Natural killer cell treated with Interleukin-12 subunit alpha and Interleukin-12 subunit beta and Interleukin-15 and Interleukin-18, amount 100 ng/mL, for 72 hours (primary cell): ENCODE measurements around the gene MAN2A1. TPM values are rescaled to one million over a fixed set of nuclear protein-coding genes. Genes with fewer than 3 reads are reported as not detected.

Source experiments
- ATAC-seq, 2 donors: fragments of 150-1000 bp; cut with Tn5 transposase in 1 of 2; sonication (Bioruptor Pico), chemical (Tn5 transposase) in 1 of 2; 2 replicates each; pipeline ENCODE4 v1.10.0; 2021
- DNase-seq: peaks from one replicate; pipeline ENCODE4 v3.0.0; 2022; ENCODE audit warnings: low spot score
- H3K27ac Mint-ChIP-seq, 2 donors: 1 replicate in 1 of 2; 2 replicates in 1 of 2; pipeline ENCODE4 v1.8.0; 2022; ENCODE audit warnings: mixed read lengths in 2 of 2, mild to moderate bottlenecking in 1 of 2, moderate library complexity in 1 of 2
- H3K27me3 Mint-ChIP-seq, 2 donors: 1 replicate in 1 of 2; 2 replicates in 1 of 2; pipeline ENCODE4 v1.8.0; 2022; ENCODE audit warnings: mixed read lengths in 2 of 2
- H3K36me3 Mint-ChIP-seq: one replicate; pipeline ENCODE4 v1.8.0; 2022; ENCODE audit warnings: mixed read lengths
- H3K4me1 Mint-ChIP-seq, 2 donors: 1 replicate in 1 of 2; 2 replicates in 1 of 2; pipeline ENCODE4 v1.8.0; 2022; ENCODE audit warnings: low read depth in 2 of 2, mixed read lengths in 2 of 2, mild to moderate bottlenecking in 1 of 2
- H3K4me3 Mint-ChIP-seq: one replicate; pipeline ENCODE4 v1.8.0; 2022; ENCODE audit warnings: mixed read lengths
- H3K9me3 Mint-ChIP-seq: 2 replicates; pipeline ENCODE4 v1.8.0; 2022; ENCODE audit warnings: mixed read lengths
- total RNA-seq, 2 donors: library from RNA; stranded (reverse); gene quantifications; one replicate each; pipeline ENCODE4 v1.2.3, GENCODE V29; 2022

MAN2A1 gene
- total RNA-seq, 2 donors from 2014 or later = 37.9 to 38.7 TPM

DNA sequence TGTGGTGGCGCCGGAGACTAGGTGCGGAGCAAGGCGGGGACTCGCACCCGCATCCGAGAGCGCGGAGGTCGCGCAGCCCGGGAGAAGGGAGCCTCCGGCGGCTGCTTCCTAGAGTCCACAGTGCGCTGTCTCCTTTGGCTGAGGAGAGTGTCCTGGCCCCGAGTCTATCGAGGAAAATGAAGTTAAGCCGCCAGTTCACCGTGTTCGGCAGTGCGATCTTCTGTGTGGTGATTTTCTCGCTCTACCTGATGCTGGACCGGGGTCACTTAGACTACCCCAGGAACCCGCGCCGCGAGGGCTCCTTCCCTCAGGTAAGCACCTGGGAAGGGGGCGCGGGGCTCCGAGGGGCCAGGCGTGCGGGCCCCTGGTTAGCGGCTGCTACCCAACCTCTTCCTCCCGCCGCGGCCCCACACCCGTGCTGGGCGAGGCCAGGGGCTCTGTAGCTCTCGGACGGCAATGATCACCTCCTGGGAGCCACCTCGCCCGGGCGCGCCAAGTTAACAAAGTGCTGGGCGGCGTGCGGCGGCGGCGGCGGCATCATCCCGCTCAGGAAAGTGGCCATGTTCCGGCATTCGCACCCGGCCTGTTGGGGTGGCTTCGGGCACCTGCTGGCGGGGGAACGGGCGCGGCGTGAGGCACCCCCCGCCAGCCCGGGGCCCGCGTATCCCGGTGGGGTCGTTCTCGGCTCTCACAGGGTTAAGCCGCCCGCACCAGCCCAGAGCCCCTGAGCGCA, 681 bp downstream of the MAN2A1 start:
- Mint-ChIP-seq H3K9me3 (no peaks in the 10 kb centered on the region), H3K27me3 (peaks cover 5 to 7% of the 10 kb centered on the region in 2 donors), H3K4me3 (peak overlapping the region; percentile 90), H3K27ac (peak overlapping the region; percentile 70 to 82), H3K4me1 (peaks cover 54% of the 10 kb centered on the region in 2 donors), H3K36me3 (no peaks in the 10 kb centered on the region)
- peak; percentile 65 for DNase-seq
- peak in 1 of 2 donors; percentile 10 for ATAC-seq

DNA sequence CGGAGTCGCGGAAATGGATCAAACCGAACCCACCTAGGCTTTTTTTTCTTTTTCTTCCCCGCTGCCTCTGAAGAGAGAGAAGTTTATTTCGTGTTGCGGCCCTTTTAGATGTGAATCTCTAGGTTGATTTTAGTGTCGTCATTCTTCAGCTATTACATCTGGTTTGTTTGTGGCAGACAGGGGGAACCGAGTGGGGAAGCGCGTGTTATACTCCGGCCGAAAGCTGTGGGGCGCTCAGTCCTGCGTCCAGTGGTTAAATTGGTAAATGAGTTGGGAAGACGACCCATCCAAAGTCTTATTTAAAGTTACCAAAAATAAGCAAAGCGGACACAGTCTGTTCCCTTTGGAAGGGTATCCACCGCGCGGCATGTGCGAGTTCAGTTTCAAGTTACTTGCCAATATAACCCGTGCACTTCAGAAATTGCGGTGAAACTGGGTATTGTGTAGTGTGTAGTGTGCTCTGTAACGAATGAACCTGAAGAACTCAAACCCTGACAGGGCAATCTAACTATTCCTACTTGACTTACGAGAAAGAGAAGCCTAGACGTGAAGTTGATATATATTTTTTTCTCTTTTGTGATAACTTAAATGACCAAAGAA, 1.3 kb downstream of the MAN2A1 start:
- peaks cover 2 to 3% of the 10 kb centered on the region in 2 donors for H3K27me3 Mint-ChIP-seq
- peak overlapping the region; percentile 90 for H3K4me3 Mint-ChIP-seq
- H3K27ac Mint-ChIP-seq = peak overlapping the region; percentile 70 to 82
- H3K4me1 Mint-ChIP-seq = peaks cover 59 to 60% of the 10 kb centered on the region in 2 donors
- no peaks in the 10 kb centered on the region for H3K36me3 Mint-ChIP-seq
- DNase-seq (peak; percentile 68), ATAC-seq (no peak)
- H3K9me3 Mint-ChIP-seq = no peaks in the 10 kb centered on the region

DNA sequence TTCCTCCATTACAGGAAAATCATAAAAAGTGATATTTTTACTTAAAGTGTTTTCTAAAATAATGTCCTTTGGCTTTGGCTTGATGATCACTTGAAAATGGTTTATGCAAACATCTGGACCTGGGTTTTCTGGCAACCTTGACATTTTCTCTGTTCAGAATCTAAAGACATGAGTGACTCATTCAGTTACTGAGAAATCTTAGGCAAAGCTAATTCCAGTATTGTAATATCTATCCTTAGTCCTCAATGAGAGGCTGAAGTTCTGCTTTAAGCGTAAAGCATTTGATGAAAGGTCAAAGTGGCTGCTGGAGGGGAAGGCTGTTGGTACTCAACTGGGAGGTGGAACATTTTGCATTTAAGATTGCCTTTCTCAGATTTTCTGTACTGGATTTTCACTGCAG, 2.3 kb downstream of the MAN2A1 start:
- Mint-ChIP-seq H3K4me3 (peak overlapping the region; percentile 90), H3K36me3 (no peaks in the 10 kb centered on the region)

DNA sequence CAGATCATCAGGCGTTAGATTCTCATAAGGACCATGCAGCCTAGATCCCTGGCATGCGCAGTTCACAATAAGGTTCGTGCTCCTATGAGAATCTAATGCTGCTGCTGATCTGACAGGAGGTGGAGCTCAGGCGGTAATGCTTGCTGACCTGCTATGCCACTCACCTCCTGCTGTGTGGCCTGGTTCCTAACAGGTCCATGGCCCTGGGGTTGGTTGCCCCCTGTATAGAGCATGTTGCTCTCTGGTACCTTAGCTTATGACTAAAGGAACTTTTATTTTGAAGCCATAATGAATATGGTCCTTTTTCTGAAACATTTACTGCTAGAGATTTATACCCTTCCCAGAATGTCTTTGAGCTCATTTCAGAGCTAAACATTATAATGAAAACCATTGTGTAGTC, 3.1 kb downstream of the MAN2A1 start:
- Mint-ChIP-seq H3K36me3 (no peaks in the 10 kb centered on the region), H3K27ac (no peak overlapping the region), H3K9me3 (no peaks in the 10 kb centered on the region), H3K4me3 (peak overlapping the region; percentile 16), H3K27me3 (no peaks in the 10 kb centered on the region), H3K4me1 (peaks cover 71 to 77% of the 10 kb centered on the region in 2 donors)
- DNase-seq = no peak
- no peak for ATAC-seq

More for the DNA sequence above, 2.3 kb downstream of the MAN2A1 start:
- ATAC-seq (no peak), DNase-seq (no peak)
- H3K9me3 Mint-ChIP-seq = no peaks in the 10 kb centered on the region
- peaks cover 65 to 68% of the 10 kb centered on the region in 2 donors for H3K4me1 Mint-ChIP-seq
- H3K27me3 Mint-ChIP-seq = no peaks in the 10 kb centered on the region
- peak overlapping the region; percentile 70 to 82 for H3K27ac Mint-ChIP-seq

DNA sequence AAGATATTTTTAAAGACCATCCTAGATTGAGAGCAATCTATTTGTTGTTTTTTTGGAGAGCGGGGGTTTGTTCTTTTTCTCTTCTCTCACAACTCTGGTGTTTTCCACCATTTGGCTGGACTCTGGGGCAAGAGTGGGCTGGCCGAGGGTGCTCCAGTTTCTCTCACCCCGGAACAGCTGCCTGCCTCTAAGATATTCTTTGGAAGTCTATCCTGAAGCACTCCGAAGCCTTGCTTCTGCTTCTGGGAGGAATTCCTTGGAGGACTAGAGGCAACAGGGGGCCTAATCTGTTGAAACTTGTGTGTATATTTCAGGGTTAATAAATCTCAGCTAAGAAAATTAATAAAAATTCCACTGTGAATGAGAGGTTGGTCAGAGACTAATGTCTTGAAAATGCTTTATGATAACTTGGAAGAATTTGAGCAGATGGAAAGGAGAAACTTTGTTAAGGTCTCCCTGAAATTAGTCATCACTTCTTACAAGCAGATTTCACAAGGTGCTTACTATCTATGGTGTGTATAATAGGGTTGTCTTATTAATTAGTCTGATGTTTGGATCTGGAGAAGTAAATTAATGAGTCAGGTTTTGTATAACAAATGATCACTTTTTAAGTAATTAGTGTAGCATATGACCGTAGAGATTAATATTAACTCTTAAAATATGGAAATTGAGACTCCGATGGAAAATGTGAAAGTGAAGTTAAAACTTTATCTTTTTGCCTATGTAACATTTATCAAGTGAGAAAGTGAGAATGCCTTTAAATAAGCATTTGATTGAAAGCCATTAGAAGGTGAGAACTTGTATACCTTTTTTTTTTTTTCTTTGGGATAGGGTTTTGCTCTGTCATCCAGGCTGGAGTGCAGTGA, 4.0 kb downstream of the MAN2A1 start:
- H3K27me3 Mint-ChIP-seq = no peaks in the 10 kb centered on the region
- H3K27ac Mint-ChIP-seq = peak overlapping the region; percentile 85 to 95
- H3K36me3 Mint-ChIP-seq = peaks cover under 1% of the 10 kb centered on the region
- H3K9me3 Mint-ChIP-seq = no peaks in the 10 kb centered on the region
- peak overlapping the region; percentile 75 for H3K4me3 Mint-ChIP-seq
- peaks cover 70 to 73% of the 10 kb centered on the region in 2 donors for H3K4me1 Mint-ChIP-seq
- DNase-seq (no peak), ATAC-seq (no peak)

DNA sequence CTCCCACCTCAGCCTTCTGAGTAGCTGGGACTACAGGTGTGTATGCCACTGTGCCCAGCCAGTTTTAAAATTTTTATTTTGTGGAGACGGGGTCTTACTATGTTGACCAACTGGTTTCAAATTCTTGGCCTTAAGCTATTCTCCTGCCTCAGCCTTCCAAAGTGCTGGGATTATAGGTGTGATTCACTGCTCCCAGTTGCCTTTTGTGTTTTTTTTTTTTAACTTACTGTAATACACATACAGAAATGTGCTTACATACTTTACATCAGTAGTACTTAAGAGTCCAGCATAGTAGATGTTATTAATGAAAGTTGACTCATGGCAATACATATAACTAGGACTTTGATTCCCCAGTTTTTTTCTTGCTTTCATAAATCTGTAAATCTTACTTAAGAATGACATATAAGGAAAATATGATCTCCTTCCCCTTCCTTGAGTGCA, 4.7 kb downstream of the MAN2A1 start:
- ATAC-seq (no peak), DNase-seq (no peak)
- Mint-ChIP-seq H3K4me3 (peak overlapping the region; percentile 75), H3K9me3 (no peaks in the 10 kb centered on the region), H3K36me3 (peaks cover 5% of the 10 kb centered on the region), H3K27ac (peak overlapping the region; percentile 85 to 95), H3K27me3 (no peaks in the 10 kb centered on the region), H3K4me1 (peaks cover 72 to 77% of the 10 kb centered on the region in 2 donors)

DNA sequence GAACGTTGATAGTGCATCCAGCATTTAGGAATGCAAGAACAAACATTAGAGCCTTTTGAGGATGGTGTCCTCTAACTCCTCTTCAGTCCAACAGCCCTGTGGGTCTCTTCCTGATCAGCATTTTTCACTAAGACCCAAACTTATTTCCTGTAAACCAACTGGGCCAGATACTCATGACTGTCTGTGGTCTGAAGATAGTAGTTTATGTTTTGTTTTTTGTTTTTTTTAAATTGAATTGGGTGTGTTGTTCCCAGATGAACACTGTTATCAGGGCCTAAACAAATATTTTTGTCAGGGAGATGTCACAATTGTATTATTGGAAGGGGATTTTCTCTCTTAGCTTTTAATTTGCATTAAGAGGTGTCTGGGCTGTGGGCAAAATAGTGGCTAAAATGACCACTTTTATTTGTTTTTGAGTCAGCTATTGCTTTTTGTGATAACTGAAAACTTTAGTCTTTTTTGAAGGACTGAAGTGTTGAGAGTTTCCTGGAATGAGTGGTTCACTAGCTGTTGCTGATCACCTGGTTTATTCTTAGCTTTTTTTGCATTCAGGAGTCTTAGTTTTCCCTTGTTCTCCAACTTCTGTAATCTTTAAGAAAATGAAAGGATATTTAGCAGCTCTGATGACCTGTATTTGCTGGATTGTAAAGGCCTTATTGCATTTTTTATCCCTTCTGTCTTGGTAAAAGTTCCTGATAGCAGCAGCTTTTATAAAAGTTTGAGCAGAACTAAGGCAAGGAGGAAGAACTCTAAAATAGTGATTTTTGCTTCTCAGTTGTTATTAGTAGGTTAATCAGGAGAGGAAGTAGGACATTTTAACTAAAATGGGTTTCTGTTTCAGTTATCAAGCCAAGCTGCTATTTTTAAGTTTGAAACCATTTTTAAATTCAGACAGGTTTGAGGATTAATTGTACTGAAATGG, 5.5 kb downstream of the MAN2A1 start:
- Mint-ChIP-seq H3K4me1 (peaks cover 72 to 80% of the 10 kb centered on the region in 2 donors), H3K4me3 (peak overlapping the region; percentile 75), H3K36me3 (peaks cover 5% of the 10 kb centered on the region), H3K27me3 (no peaks in the 10 kb centered on the region), H3K27ac (peak overlapping the region; percentile 85 to 95), H3K9me3 (no peaks in the 10 kb centered on the region)
- DNase-seq (no peak), ATAC-seq (peak; percentile 53 to 60)

DNA sequence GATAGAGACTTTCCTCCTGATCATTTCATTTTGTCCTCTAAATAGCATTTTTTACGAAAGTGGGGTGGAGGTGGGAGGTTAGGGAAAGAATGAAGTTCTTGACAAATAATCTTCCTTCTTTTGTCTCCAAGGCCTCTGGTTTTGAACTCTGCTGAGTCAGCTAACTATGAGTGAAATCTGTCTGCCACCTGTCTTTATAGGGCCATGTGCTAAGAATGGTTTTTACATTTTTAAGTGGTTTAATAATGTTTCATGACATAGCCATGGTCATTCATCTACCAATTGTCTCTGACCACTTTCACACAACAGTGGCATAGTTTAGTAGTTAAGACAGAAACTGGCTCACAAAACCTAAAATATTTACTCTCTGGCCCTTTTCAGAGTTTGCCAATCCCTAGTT, 7.6 kb downstream of the MAN2A1 start:
- peaks cover 5% of the 10 kb centered on the region for H3K36me3 Mint-ChIP-seq
- ATAC-seq = no peak

DNA sequence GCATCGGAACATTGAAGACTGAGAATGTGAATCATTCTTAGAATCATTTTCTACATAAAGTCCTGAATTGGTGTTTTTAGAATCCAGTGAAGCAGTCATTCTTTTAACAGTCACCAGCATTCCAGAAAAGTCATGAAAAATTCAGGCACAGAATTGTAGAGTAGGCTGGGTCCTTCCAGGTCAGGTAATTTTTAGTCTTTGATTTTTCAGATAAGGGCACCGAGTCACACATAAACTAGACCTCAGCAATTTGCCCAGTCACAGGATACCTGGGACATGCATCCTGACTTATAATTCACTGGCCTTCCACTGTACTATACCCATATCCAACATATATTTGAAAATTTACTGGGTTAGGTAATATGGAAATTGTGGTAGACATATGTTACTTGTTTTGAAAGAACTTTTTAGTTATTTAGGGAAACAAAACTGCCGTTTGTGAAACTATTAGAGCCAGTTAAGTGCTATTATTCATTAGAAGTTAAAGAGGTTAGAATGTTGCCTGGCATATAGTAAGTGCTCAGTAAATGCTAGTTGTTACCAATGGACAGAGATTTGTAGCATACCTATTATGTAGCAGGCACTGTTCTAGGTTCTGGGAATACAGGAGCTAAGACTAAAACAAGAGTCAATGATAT, 10.9 kb downstream of the MAN2A1 start:
- H3K27me3 Mint-ChIP-seq = no peaks in the 10 kb centered on the region
- H3K4me1 Mint-ChIP-seq = peaks cover 47 to 63% of the 10 kb centered on the region in 2 donors
- no peak for DNase-seq
- peaks cover 5% of the 10 kb centered on the region for H3K36me3 Mint-ChIP-seq
- no peak for ATAC-seq
- no peaks in the 10 kb centered on the region for H3K9me3 Mint-ChIP-seq
- no peak overlapping the region for H3K27ac Mint-ChIP-seq
- no peak overlapping the region for H3K4me3 Mint-ChIP-seq

More for the DNA sequence above, 7.6 kb downstream of the MAN2A1 start:
- Mint-ChIP-seq H3K9me3 (no peaks in the 10 kb centered on the region), H3K27me3 (no peaks in the 10 kb centered on the region), H3K4me1 (peaks cover 71 to 83% of the 10 kb centered on the region in 2 donors), H3K27ac (no peak overlapping the region), H3K4me3 (no peak overlapping the region)
- no peak for DNase-seq

DNA sequence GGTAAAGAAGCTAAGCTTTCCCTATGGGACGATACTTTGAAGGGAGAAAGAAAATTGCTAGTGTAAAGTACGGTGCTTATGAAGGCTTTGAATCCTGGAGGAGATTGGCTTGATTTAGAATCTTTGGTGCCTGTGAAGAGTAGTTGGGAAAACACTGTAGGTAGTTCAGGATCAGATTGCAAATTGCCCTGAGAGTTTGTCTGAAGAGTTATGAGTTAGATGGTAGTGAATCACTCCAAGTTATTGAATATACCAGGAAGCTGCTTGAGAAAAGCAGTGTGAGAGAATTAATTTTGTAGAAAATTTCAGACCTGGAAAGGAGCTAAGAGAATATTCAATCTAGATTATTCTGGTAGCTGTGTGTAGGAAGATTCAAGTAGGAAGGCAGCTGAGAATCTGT, 11.5 kb downstream of the MAN2A1 start:
- no peaks in the 10 kb centered on the region for H3K9me3 Mint-ChIP-seq
- ATAC-seq (no peak), DNase-seq (no peak)
- H3K27ac Mint-ChIP-seq = peak overlapping the region in 1 of 2 donors; percentile 2
- no peak overlapping the region for H3K4me3 Mint-ChIP-seq
- H3K4me1 Mint-ChIP-seq = peaks cover 49 to 58% of the 10 kb centered on the region in 2 donors
- no peaks in the 10 kb centered on the region for H3K27me3 Mint-ChIP-seq
- H3K36me3 Mint-ChIP-seq = peaks cover 5% of the 10 kb centered on the region

DNA sequence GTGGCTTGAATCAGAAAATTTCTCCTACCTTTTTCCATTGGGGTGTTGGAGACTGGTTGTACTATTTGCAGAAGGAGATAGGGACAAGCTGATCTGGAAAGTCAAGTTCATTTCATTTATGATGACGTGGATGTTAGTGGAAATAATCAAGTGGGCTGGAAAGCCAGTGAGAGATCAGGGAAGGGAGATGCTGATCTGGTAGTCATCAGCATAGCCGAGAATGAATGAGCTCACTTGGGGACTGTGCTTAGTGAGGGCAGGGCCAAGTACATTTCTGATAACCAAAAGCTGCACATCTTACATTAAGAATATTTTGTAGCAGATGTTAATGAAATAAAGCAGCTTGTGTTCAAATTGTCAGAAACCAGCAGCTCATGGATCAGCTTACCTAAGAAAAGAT, 12.1 kb downstream of the MAN2A1 start:
- H3K9me3 Mint-ChIP-seq = no peaks in the 10 kb centered on the region
- peak overlapping the region in 1 of 2 donors; percentile 2 for H3K27ac Mint-ChIP-seq
- H3K4me1 Mint-ChIP-seq = peaks cover 43 to 53% of the 10 kb centered on the region in 2 donors
- no peak for DNase-seq
- no peak for ATAC-seq
- no peak overlapping the region for H3K4me3 Mint-ChIP-seq
- no peaks in the 10 kb centered on the region for H3K27me3 Mint-ChIP-seq
- peaks cover 5% of the 10 kb centered on the region for H3K36me3 Mint-ChIP-seq

DNA sequence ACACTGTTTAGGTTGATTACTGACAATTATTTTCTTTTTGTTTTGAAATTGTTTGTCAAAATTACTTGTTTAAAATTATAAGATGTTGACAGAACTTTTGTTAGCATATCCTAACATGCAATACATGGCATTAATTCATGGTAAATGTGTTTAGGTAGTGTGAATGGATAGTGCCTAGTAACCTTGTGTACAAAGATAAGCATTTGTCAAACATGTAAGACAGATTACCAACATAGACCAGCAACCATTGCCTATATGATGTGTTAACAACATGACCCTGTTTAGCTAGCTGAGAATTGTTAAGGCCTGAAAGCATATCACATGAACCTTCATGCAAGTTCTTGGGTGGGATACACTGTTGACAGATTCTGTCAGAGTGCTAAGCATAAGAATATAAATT, 13.4 kb downstream of the MAN2A1 start:
- H3K36me3 Mint-ChIP-seq = peaks cover 5% of the 10 kb centered on the region
- H3K4me1 Mint-ChIP-seq = peaks cover 42 to 51% of the 10 kb centered on the region in 2 donors
- no peak overlapping the region for H3K4me3 Mint-ChIP-seq
- no peaks in the 10 kb centered on the region for H3K27me3 Mint-ChIP-seq
- H3K9me3 Mint-ChIP-seq = no peaks in the 10 kb centered on the region
- no peak for ATAC-seq
- no peak for DNase-seq
- H3K27ac Mint-ChIP-seq = no peak overlapping the region
